ENCODE results near the gene NRDC.

- TF ChIP-seq CTCF (IDR thresholded peaks at IDR 0.05; ENCODE audit: low read depth, low read length, poor library complexity, severe bottlenecking) (no peak), EZH2phosphoT487 (IDR thresholded peaks at IDR 0.05; ENCODE audit: borderline replicate concordance, low read length) (no peak)
Measured at GRCh38 chr1:51750218-51750617, 128.3 kb downstream of the NRDC start.

Measured in DOHH2 (cell line).